MM.1S (cell line): ENCODE measurements around the gene MMP24.

ENCODE experiments used
- CTCF ChIP-seq: fragments of 300-600 bp; sonication (generic); IDR thresholded peaks from 2 replicates; pipeline ENCODE4 v1.5.1; 2016; ENCODE audit warnings: antibody characterized with exemption, low read length, mixed read lengths
- EZH2 ChIP-seq: fragments of 300-600 bp; sonication (generic); optimal IDR thresholded peaks from 2 replicates; pipeline ENCODE3; 2017; ENCODE audit warnings: low read depth, mild to moderate bottlenecking, antibody characterized with exemption, low read length, mixed read lengths
- EZH2phosphoT487 ChIP-seq: fragments of 300-600 bp; sonication (generic); IDR thresholded peaks from 2 replicates; pipeline ENCODE4 v1.6.1; 2018; ENCODE audit warnings: antibody characterized with exemption, low read length

GRCh38 chr20:35270021-35270902, 43.8 kb downstream of the MMP24 start:
- TF ChIP-seq CTCF = no peak
- TF ChIP-seq EZH2 = no peak
- TF ChIP-seq EZH2phosphoT487 = no peak
